HG02798 (cell line): ENCODE measurements around the gene TM4SF5.

Experiments
- ATAC-seq: cut with Tn5 transposase; IDR thresholded peaks from one replicate; pipeline ENCODE4 v1.9.1; 2021; ENCODE audit warnings: mild to moderate bottlenecking; ENCODE audit not compliant: unreplicated experiment, poor library complexity

The TM4SF5 gene, protein sequence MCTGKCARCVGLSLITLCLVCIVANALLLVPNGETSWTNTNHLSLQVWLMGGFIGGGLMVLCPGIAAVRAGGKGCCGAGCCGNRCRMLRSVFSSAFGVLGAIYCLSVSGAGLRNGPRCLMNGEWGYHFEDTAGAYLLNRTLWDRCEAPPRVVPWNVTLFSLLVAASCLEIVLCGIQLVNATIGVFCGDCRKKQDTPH

DNA sequence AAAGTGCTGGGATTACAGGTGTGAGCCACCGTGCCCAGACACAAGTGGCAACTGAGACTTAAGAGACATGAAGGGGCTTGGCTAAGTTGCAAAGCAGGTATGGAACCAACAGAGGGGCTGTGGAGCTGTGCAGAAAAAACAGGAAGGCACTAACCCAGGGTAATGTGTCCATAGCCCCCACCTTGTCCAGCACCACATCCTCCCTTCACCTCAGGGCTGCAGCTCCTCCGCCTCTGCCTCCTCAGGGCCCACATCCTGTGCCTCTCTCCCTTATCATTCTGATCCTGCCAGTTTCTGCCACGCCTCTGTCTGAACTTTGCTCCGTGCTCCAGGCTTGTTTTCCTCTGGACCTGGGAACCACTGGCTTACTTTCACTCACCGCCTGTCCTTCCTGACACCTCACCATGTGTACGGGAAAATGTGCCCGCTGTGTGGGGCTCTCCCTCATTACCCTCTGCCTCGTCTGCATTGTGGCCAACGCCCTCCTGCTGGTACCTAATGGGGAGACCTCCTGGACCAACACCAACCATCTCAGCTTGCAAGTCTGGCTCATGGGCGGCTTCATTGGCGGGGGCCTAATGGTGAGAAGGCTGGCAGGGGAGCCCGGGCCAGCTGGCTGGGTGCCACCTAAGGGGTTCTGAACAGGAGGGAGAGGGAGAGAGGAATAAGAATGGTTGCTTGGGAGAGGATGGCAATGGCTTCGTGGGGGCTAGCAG lies at the start of gene TM4SF5:
TSS of gene TM4SF5 (plus strand) at position 368 of the 716 bp plus-strand sequence. CDS start at position 405, 37 bp downstream.
- no peak for ATAC-seq

DNA sequence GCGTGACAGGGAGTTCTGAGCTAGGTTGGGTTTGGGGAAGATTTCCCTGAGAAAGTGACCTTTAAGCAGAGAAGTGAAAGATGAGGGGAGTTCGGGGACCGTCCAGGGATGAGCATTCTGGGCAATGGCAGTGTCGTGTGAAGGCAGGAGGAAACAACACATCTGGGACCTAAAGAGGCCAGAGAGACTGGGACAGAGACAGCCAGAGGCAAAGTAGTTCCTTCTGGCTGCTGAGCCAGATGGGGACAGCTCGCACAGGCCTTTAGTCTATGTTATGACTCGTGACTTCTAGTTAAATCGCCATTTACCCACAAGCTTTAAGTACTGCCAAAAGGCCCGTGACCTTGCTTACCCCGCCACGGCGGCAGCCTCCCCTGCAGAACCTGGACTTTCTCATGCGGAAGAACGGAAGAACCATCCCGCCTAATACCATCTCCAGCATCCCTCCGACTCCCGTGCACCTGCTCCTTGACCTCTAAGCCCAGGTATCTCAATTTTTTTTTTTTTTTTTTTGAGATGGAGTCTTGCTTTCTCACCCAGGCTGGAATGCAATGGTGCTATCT lies 48.9 kb upstream of the TM4SF5 start:
- ATAC-seq = no peak

DNA sequence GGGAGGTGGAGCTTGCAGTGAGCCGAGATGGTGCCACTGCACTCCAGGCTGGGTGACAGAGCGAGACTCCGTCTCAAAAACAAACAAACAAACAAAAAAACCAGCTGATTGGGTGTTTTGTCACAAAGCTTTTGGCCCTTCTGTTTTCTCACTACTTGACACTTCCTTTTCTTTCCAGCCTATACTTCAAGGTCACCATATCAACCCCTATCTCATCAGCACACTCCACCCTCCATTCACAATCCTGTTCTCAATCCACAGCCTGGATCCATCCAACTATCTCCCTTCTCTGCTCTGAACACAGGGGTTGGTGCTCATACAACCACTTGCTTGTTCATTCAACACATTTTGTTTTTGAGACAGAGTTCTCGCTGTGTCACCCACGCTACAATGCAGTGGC lies 47.0 kb upstream of the TM4SF5 start:
- no peak for ATAC-seq

DNA sequence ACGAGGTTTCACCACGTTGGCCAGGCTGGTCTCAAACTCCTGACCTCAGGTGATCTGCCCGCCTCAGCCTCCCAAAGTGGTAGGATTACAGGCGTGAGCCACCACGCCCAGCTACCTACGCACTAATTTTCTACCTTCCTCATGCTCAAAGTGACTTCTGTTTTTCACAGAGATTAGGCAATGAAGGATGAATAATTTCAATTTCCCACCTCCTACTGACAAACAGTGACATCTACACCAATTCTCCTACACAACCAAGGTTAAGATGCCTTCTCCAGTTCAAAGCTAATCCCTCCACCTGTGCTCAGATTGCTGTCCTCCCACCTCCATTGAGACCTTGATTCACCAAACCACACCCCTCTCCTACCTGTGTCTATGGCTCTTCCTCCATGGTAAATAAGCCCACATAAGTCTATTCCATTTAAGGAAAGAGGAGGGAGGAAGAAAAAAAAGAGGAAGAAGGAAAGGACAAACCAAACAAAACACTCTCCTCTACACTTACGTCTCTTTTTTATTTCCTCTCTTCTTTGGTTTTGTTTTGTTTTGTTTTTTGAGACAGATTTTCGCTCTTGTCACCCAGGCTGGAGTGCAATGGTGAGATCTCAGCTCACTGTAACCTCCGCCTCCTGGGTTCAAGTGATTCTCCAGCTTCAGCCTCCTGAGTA lies 45.9 kb upstream of the TM4SF5 start:
- ATAC-seq = no peak

DNA sequence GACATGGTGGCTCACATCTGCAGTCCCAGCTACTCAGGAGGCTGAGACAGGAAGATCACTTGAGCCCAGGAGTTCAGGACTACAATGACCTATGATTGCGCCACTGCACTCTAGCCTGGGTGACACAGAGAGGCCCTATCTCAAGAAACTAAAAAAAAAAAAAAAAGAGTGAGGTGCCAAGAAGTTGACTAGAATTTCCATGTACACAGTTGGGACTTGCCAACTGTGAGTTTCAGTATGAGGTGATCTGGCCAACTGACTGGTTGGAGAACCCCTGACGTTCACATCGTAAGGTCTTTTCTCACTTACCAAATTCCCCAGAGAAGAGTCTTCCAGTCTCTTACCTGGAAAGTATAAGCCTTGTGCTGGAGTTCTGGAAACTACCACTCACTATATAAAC lies 43.6 kb upstream of the TM4SF5 start:
- ATAC-seq = no peak

DNA sequence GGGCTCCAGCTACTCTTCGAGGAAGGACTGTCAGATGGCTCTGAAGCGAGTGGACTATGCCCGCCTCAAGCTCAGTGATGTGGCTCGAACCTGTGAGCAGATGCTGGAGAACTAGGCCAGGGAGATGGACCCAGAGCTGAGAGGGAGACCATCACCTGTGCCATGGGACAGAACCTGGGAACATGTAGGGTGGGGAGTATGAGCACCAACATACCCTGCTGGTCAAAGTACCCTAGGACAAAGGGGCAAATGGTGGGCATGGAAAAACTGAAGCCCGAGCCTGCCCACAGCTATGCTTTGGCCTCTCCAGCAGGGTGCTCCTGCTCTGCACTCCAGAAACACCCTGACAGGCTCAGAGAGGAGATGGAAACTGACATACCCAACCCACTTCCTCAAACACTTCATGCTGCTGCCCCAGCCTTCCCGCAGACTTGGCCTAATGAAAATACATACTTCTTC lies 38.6 kb upstream of the TM4SF5 start:
- no peak for ATAC-seq

DNA sequence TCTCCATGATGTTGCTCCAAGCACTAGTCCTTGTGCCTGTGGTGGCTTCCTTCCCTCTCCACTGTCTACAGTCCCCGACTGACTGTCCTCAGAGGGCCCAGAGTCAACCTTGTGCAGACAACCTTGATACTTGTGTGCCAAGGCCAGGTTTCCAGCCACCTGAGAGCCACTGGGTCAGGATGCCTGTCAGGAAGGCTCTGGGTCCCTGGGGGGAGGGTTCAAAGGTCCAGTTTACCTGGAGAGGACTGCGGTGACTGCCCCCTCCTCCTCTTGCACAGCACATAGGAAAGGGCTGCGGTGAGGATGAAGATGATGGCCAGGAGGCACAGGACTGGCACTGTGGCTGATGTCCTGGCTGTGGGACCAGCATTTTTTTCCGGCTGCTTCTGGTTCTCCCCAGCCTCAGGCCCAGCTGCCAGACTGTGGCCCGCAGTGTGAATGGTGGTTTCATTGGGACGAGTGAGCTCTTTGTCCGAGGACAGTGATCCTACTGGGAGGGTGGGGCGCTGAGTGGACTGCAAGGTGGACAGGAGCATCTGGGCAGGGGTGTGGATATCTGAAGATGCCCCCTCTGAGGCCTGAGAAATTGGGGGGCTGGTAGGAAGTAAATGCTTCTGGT lies 36.7 kb upstream of the TM4SF5 start:
- no peak for ATAC-seq

DNA sequence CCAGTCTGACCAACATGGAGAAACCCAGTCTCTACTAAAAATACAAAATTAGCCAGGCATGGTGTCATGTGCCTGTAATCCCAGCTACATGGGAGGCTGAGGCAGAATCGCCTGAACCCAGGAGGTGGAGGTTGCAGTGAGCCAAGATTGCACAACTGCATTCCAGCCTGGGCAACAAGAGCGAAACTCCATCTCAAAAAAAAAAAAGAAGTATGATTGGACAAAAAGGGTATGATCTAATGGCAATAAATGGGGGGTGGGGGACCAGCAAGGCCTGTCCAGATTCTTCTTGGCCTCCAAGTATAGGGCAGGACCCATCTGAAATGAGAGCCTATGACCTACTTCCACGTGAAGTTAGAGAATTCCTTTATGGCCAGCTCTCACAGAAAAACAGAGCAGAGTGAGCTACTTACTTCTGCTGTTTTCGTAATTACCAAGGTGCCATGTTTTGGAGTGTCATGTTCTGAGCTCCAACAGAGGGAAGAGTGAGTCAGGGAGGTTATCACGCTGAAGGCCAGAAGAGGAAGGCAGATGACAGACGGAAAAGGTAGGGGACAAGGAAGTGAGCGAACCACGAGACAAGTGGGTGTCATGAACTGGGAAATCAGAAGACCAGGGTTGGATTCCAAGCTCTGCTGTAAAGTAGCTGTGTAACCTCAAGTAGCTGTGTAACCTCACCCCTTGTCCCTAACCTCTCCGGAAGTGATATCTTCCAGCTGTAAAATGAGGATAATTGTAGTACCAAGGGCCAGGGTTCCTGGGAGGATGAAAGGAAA lies 35.6 kb upstream of the TM4SF5 start:
- no peak for ATAC-seq

DNA sequence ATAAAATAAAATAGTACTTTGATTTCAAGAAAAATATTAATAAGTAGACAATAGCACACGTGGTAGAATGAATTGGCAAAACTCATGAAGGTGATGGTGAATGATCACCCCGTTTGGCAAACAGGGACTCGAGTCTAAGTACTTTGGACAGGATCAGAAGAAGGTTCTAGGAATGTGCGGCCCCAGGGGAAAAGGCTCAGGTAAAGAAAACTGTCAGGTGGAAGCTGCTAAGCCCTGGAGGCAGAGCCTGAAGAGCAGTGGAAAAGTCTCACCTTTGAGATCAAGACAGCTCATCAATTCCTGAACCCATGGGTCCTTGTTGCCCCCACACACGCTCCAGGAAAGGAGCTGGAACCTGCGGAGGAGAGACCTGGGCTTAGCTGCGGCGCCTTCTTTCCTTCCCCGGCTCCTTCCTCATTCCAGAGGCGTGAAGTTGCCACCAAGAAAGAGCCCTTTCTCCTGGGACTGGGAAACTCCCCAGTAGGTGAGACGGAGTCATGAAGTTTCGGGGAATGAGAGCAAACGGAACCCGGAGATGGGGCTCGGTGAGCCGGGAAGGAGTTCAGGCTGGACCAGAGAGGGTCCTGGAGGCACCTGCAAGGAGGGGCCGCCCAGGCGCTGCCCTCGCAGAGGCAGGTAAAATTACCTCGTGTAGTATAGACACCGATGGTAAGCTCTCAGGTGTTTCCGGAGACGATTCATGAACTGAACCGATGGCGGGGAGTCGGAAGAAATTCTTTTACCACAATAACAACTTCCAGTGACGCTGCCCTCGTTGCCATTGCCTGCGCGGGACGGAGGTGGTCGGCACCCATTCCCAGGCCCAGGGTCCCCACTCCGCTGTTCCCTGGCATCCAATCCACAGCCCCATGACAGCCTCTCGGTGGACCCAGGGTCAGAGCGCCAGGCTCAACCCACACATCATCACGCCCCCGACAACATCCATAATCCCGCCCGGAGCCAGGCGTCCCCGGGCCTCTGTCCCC lies 33.3 kb upstream of the TM4SF5 start:
- no peak for ATAC-seq

DNA sequence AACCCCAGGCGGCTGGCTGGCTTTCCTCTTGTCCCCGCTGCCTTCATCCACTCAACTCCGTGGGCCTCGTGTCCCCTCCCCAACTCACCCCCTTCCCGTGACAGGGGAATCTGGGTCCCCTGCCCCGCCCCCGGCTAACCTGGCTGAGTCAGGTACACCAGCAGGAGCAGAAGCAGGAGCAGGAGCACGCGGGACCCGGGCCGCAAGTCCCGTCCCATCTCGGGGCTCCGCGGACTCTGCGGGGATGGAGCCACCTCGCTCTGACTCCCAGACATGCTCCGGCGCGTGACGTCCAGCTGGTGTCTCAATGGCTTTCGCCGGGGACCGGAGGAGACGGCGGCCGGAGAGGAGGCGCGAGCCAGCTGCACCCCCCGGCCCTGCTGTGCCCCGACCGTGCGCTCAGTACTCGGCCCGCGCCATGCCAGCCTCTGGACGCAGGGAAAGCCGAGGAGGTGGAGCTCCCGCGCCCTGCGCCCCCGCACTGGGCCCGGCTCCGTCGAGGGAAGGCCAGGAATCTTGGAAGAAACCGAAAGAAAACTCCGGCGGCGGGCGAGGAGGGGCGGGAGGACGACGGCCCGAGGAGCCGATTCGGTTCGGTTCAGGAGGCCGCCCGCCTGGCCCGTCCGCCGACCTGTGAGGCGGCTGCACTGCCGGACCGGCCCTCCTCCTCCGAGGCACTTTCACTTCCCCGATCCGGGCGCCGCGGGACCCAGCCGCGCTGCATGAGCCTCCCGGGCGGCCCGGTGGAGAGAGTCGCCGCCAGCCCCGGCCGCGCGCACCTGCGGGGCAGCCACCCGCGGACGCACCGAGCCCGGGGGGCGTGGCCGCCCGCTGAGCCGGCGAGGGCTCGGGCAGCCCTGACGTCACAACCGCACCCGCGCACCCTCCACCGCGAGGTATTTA lies 32.3 kb upstream of the TM4SF5 start, which contains the start of the genes CXCL16 and ZMYND15:
TSS of gene CXCL16 (minus strand) at position 807 of the 903 bp plus-strand sequence. CDS start at position 218, 589 bp downstream.
TSS of gene ZMYND15 (plus strand) at position 712 of the 903 bp plus-strand sequence. CDS start 716 bp downstream, outside the sequence.
- peak; percentile 60 for ATAC-seq

DNA sequence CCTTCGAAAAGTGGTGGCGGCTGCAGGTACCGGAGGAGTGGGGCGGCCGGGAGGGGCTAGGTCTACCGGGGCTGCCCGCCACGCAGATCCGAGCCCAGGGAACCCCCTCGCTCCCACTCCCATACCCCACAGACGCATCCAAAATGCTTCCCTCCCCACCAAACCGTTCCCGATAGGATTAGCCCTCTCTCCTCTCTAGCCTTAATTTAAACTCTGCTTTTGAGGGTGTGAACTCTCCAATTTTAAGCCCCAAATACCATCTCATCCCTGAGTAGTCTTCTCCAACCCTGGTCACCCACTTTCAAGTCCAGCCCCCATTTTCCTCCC lies 31.7 kb upstream of the TM4SF5 start:
- no peak for ATAC-seq

DNA sequence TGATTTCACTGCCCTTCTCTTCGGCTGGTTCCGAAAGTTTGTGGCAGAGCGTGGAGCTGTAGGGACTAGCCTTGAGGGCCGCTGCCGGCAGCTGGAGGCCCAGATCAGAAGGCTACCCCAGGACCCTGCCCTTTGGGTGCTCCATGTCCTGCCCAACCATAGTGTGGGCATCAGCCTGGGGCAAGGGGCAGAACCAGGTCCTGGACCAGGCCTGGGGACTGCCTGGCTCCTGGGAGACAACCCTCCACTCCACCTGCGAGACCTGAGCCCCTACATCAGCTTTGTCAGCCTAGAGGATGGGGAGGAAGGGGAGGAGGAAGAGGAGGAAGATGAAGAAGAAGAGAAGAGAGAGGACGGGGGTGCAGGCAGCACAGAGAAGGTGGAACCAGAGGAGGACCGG lies 31.1 kb upstream of the TM4SF5 start:
- no peak for ATAC-seq

DNA sequence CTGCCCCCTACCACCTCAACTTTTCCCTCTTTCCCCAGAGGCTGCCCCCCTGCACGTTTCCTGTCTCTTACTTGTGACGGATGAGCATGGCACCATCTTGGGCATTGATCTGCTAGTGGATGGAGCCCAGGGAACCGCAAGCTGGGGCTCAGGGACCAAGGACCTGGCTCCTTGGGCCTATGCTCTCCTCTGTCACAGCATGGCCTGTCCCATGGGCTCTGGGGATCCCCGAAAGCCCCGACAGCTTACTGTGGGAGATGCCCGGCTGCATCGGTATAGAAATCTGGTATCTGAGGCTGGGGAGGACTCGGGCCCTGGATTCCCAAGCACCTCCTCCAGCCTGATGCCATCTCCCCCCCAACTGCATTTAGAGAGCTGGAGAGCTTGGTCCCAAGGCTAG lies 30.1 kb upstream of the TM4SF5 start:
- no peak for ATAC-seq

DNA sequence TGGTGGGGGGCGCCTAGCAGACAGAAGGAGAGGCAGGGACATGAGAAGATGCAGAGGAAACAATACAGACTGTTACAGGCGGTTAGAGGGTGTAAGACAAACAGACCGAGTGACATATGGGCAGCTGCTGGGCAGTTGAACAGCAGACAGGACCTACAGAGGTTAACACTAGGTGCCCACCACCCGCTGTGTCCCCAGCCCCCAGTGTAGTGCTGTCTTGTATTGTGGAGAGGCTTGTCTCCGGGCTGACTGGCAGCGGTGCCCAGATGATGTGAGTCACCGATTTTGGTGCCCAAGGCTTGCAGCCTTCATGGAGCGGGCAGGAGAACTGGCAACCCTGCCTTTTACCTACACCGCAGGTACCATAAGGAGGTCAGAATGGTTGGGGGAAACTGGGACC lies 29.6 kb upstream of the TM4SF5 start:
- ATAC-seq = no peak

DNA sequence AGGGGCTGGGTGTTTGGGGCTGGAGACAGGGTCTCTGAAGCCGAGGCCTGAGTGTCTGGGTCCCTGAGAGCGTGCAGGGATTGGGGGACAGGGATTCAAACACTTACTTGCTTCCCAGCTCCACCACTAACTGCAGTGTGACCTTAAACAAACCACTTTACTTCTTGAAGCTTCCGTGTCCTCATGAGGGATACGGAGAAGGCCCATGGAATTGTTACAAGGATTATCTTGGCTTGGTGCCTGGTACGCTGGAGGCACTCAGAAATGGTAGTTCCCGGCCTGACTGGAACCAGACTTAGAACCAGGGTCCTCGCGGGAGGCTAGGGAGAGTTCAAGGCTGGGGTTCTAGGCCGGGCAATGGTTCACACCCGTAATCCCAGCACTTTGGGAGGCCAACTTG lies 29.1 kb upstream of the TM4SF5 start:
- no peak for ATAC-seq

DNA sequence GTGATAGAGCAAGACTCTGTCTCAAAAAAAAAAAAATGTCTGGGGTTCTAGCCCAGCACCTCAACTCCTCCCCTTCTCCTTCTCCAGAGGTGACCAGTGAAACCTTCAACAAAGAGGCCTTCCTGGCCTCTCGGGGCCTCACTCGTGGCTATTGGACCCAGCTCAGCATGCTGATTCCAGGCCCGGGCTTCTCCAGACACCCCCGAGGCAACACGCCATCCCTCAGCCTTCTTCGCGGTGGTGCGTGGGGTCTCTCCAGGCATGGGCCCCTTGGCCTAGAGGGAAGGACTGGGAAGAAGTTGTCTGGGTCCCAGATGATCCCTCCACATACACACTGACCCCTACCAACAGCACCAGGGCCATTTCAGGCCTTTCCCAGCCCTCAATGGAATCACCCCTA lies 28.5 kb upstream of the TM4SF5 start:
- no peak for ATAC-seq

DNA sequence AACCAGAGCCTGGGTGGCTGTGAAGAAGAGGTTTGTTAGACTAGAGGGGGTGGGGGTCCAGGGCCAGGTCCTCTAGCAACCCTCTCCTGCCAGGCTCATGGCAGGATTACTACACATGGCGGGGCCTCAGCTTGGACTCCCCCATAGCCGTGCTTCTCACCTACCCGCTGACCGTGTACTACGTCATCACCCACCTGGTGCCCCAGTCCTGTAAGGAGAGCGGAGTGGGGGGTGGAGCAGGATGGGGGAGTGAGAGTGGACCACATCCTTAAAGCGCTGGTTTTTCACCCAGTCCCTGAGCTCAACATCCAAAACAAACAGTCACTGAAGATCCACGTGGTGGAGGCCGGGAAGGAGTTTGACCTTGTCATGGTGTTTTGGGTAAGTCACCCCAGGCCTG lies 27.8 kb upstream of the TM4SF5 start:
- no peak for ATAC-seq
